Osteocyte (in vitro differentiated cells): ENCODE results near the gene CD63. TPM values are rescaled to one million over a fixed set of nuclear protein-coding genes. Genes with fewer than 3 reads are reported as not detected.

Experiments
- DNase-seq: peaks from one replicate; pipeline ENCODE4 v3.0.0; 2021; ENCODE audit warnings: mixed read lengths; ENCODE audit not compliant: unreplicated experiment; ENCODE audit errors: extremely low spot score
- H3K27ac Mint-ChIP-seq: one replicate; pipeline ENCODE4 v1.8.0; 2021; ENCODE audit warnings: mild to moderate bottlenecking, mixed read lengths; ENCODE audit not compliant: unreplicated experiment
- H3K27me3 Mint-ChIP-seq: one replicate; pipeline ENCODE4 v1.8.0; 2021; ENCODE audit warnings: mixed read lengths; ENCODE audit not compliant: unreplicated experiment
- H3K36me3 Mint-ChIP-seq: one replicate; pipeline ENCODE4 v1.8.0; 2021; ENCODE audit warnings: mixed read lengths; ENCODE audit not compliant: unreplicated experiment
- H3K4me1 Mint-ChIP-seq: one replicate; pipeline ENCODE4 v1.8.0; 2021; ENCODE audit warnings: mixed read lengths; ENCODE audit not compliant: unreplicated experiment
- H3K4me3 Mint-ChIP-seq: one replicate; pipeline ENCODE4 v1.8.0; 2021; ENCODE audit warnings: mild to moderate bottlenecking, moderate library complexity, mixed read lengths; ENCODE audit not compliant: unreplicated experiment
- H3K9me3 Mint-ChIP-seq: one replicate; pipeline ENCODE4 v1.8.0; 2021; ENCODE audit warnings: mixed read lengths; ENCODE audit not compliant: unreplicated experiment
- CTCF ChIP-seq: fragments of 200-600 bp; sonication (generic); IDR thresholded peaks from 2 replicates; pipeline ENCODE4 v1.5.0; 2021; ENCODE audit warnings: antibody characterized with exemption, mild to moderate bottlenecking, moderate library complexity
- long read RNA-seq: library from polyadenylated mRNA; unstranded; transcript quantifications from one replicate; pipeline ENCODE4 v2.0.0, GENCODE V29; 2021
- total RNA-seq: library from RNA; stranded (reverse); gene quantifications from 2 replicates; pipeline ENCODE4 v1.2.1, GENCODE V29; 2021

CD63 gene
- total RNA-seq, result 1,511 and 1,600 TPM in 2 replicates
- long read RNA-seq, transcript CD63-214 (7 exons, 949 nt), result minor isoform, 45 of 1,044 reads
- long read RNA-seq, transcript CD63-208 (8 exons, 1,233 nt), result minor isoform, 36 of 1,044 reads
- long read RNA-seq, transcript CD63-201 (8 exons, 1,070 nt), result major isoform, 929 of 1,044 reads
- long read RNA-seq, partial matches to known transcripts, result 5 of 1,044 reads
- long read RNA-seq, other reads (novel, unspliced or antisense), result 27 of 1,044 reads

DNA sequence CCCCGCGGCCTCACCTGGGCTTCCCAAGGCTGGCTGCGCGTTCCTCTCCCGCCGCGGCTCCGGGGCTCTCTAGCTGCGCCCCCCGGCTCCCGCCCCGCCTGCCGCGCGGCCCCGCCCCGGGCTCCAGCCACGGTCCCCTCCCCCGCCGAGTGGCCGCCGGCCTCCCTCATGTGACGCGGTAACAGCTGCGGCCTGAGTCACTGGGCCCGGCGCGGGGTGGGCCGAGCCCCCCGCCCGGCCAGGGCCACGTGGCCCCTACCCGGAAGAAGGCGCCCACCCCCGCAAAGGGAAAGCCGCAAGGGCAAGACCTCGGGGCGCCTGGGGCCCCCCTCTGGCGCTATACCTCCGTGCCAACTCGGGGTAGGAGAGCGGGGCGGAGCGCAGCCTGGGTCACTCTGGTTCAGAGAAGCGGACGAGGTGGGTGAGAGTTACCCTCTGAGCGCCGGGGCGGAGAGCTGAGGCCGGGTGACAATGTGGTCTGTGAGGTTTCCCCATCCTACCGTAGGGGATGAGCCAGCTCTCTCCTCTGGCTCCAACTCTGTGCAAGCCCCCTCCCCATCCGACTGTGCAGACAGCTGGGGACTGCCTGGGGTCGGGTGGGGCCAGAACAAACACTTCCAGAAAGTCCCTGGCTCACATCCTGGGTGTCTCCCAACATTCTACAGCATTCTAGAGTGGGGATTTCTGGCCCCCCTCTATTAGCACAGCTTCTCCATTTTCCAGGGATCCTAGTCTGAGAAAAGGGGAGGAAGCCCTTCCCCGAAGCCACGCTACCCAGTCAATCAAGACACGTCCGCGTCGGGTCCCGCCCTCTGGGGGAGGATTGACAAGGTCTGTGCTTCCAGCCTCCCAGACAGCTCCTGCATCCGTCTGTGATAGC is at the start of gene CD63:
TSS of gene CD63 (minus strand) at position 71 of the 880 bp plus-strand sequence. CDS start 668 bp downstream, outside the sequence.
- peak within 1 kb of the TSS; percentile 87 for H3K4me3 Mint-ChIP-seq
- H3K4me1 Mint-ChIP-seq, result peaks cover 45% of the 10 kb centered on the region
- DNase-seq, result peak; percentile 95
- peaks cover 21% of the 10 kb centered on the region for H3K36me3 Mint-ChIP-seq
- H3K27ac Mint-ChIP-seq, result peak within 1 kb of the TSS; percentile 98
- no peaks in the 10 kb centered on the region for H3K27me3 Mint-ChIP-seq
- H3K9me3 Mint-ChIP-seq, result no peaks in the 10 kb centered on the region
- no peak for TF ChIP-seq CTCF

DNA sequence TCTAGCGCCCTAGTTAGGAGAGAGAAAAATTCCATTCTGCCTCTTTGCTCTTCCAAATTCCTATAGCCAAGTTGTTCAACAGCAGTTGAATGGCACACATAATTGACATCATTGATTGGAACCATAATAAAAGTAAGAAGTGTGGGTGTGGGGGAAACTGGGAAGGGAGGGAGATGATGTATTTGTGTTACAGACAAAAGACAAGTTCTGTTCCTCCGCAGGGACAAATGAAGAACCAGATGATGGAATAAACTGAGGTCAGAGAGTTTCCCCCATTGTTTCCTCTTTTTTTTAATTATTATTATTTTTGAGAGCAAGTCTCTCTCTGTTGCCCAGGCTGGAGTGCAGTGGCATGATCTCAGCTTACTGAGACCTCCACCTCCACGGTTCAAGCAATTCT is 49.0 kb upstream of the CD63 start:
- peaks cover 25% of the 10 kb centered on the region for H3K36me3 Mint-ChIP-seq
- H3K27me3 Mint-ChIP-seq, result no peaks in the 10 kb centered on the region
- DNase-seq, result no peak
- no peaks in the 10 kb centered on the region for H3K4me1 Mint-ChIP-seq
- H3K4me3 Mint-ChIP-seq, result no peak overlapping the region
- TF ChIP-seq CTCF, result no peak
- H3K27ac Mint-ChIP-seq, result no peak overlapping the region
- H3K9me3 Mint-ChIP-seq, result no peaks in the 10 kb centered on the region

GRCh38 chr12:55771736-55772135 is 42.9 kb upstream of the CD63 start:
- H3K4me3 Mint-ChIP-seq, result no peak overlapping the region
- no peaks in the 10 kb centered on the region for H3K27me3 Mint-ChIP-seq
- no peaks in the 10 kb centered on the region for H3K9me3 Mint-ChIP-seq
- no peak for DNase-seq
- no peak overlapping the region for H3K27ac Mint-ChIP-seq
- no peak for TF ChIP-seq CTCF
- peaks cover 31% of the 10 kb centered on the region for H3K36me3 Mint-ChIP-seq
- no peaks in the 10 kb centered on the region for H3K4me1 Mint-ChIP-seq

DNA sequence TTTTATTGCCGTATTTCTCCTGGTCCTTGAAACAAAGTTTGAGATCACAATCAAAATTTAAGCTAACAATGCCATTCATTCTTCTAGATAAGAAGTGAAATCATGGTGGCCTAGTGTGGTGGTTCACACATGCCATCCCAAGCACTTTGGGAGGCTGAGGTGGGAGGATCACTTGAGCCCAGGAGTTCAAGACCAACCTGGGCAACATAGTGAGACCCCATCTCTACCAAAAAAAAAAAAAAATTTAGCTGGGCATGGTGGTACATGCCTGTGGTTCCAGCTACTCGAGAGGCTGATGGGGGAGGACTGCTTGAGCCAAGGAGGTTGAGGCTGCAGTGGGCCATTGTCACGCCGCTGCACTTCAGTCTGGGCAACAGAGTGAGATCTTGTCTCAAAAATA is 38.3 kb upstream of the CD63 start:
- no peak overlapping the region for H3K4me3 Mint-ChIP-seq

More for the DNA sequence above, 38.3 kb upstream of the CD63 start:
- no peaks in the 10 kb centered on the region for H3K9me3 Mint-ChIP-seq
- no peak for DNase-seq
- no peak for TF ChIP-seq CTCF
- H3K4me1 Mint-ChIP-seq, result no peaks in the 10 kb centered on the region
- H3K27me3 Mint-ChIP-seq, result no peaks in the 10 kb centered on the region
- H3K27ac Mint-ChIP-seq, result no peak overlapping the region
- H3K36me3 Mint-ChIP-seq, result peaks cover 31% of the 10 kb centered on the region
